Measurements from ENCODE around the gene POLR1E.

DNA sequence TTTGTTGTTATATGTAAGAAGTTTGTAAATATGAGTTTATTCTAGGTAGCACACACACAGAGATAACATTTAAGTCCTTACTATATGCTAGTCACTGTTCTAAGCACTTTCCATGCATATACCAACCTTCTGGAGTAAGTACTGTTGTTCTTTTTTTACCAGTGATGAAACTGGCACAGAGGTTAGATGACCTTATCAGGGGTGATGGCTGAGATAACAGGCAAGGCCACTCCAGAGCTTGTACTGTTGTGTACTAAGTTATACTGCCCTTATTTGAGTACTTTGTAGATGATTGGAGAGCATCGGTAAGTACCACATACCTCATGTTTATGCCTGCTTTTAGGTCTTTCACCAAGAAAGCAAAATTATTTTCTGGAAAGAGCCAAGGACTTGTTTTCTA is 6.2 kb downstream of the POLR1E start:
- TF ChIP-seq POLR2A (IDR thresholded peaks at IDR 0.05) = no peak
- no peak for TF ChIP-seq CTCF (IDR thresholded peaks at IDR 0.05)
